CD14-positive monocyte (primary cell): ENCODE results near the gene ARHGAP33. TPM values are rescaled to one million over a fixed set of nuclear protein-coding genes. Genes with fewer than 3 reads are reported as not detected.

Experiments
- DNase-seq, 3 donors: peaks; one replicate each; pipeline ENCODE4 v3.0.0-alpha.2; 2011 to 2022
- H2AFZ ChIP-seq: 2 replicates; pipeline ENCODE4 v1.6.0; 2012; ENCODE audit warnings: mild to moderate bottlenecking, low read depth, low read length, inconsistent platforms; ENCODE audit not compliant: insufficient read depth, poor library complexity, severe bottlenecking
- H3K27ac ChIP-seq, 2 donors: 1 replicate in 1 of 2; 2 replicates in 1 of 2; pipeline ENCODE4 v1.5.1; 2012 to 2013; ENCODE audit warnings: low read length in 2 of 2, control low read depth in 1 of 2, inconsistent platforms in 1 of 2, low read depth in 1 of 2, mild to moderate bottlenecking in 1 of 2
- H3K27me3 ChIP-seq, 2 donors: one replicate each; pipeline versions ENCODE4 v1.6.0 to v1.6.1; 2011 to 2013; ENCODE audit warnings: low read length in 2 of 2; ENCODE audit not compliant: control insufficient read depth in 2 of 2, insufficient read depth in 2 of 2
- H3K36me3 ChIP-seq, 2 donors: replicated peaks in 1 of 2; 1 replicate in 1 of 2; 2 replicates in 1 of 2; pipeline versions ENCODE4 v1.5.1 to v1.6.1; 2012 to 2013; ENCODE audit warnings: low read length in 2 of 2, control low read depth in 1 of 2, inconsistent platforms in 1 of 2, mild to moderate bottlenecking in 1 of 2; ENCODE audit not compliant: insufficient read depth in 2 of 2, control insufficient read depth in 1 of 2
- H3K4me1 ChIP-seq, 2 donors: 1 replicate in 1 of 2; 2 replicates in 1 of 2; pipeline versions ENCODE4 v1.5.1 to v1.6.1; 2012 to 2013; ENCODE audit warnings: low read length in 2 of 2, control low read depth in 1 of 2, inconsistent platforms in 1 of 2, mild to moderate bottlenecking in 1 of 2, moderate library complexity in 1 of 2; ENCODE audit not compliant: insufficient read depth in 2 of 2, control insufficient read depth in 1 of 2
- H3K4me2 ChIP-seq: replicated peaks from 2 replicates; pipeline ENCODE3; 2012; ENCODE audit warnings: low read length, moderate library complexity, mild to moderate bottlenecking; ENCODE audit not compliant: poor library complexity, severe bottlenecking; ENCODE audit errors: extremely low read depth
- H3K4me3 ChIP-seq, 3 experiments: fragments of 200-600 bp in 1 of 3; sonication (generic) in 1 of 3; replicated peaks in 1 of 3; 1 replicate in 2 of 3; 2 replicates in 1 of 3; pipeline ENCODE4 v1.5.1; 2011 to 2013; ENCODE audit warnings: low read length in 3 of 3, mild to moderate bottlenecking in 3 of 3, control low read depth in 2 of 3, low read depth in 2 of 3, inconsistent platforms in 1 of 3, moderate library complexity in 1 of 3
- H3K79me2 ChIP-seq: 2 replicates; pipeline ENCODE4 v1.6.0; 2012; ENCODE audit warnings: mild to moderate bottlenecking, control low read depth, inconsistent platforms, low read length, moderate library complexity; ENCODE audit not compliant: insufficient read depth
- H3K9ac ChIP-seq: 2 replicates; pipeline ENCODE4 v1.6.0; 2017; ENCODE audit warnings: low read length, mild to moderate bottlenecking; ENCODE audit not compliant: insufficient read depth, poor library complexity, severe bottlenecking
- H3K9me3 ChIP-seq, 2 donors: replicated peaks in 1 of 2; 1 replicate in 1 of 2; 2 replicates in 1 of 2; pipeline versions ENCODE4 v1.5.1 to v1.6.1; 2012 to 2013; ENCODE audit warnings: low read length in 2 of 2, control low read depth in 1 of 2; ENCODE audit not compliant: control insufficient read depth in 1 of 2, insufficient read depth in 1 of 2
- H4K20me1 ChIP-seq: 2 replicates; pipeline ENCODE4 v1.6.0; 2012; ENCODE audit warnings: mild to moderate bottlenecking, low read length, control low read depth, moderate library complexity; ENCODE audit not compliant: insufficient read depth
- H3K27ac Mint-ChIP-seq, 7 donors: one replicate each; pipeline ENCODE4 v1.8.0; 2020; ENCODE audit warnings: mild to moderate bottlenecking in 7 of 7, mixed read lengths in 7 of 7, moderate library complexity in 6 of 7, inconsistent platforms in 2 of 7
- H3K27me3 Mint-ChIP-seq, 3 donors: one replicate each; pipeline ENCODE4 v1.8.0; 2021 to 2022; ENCODE audit warnings: low read depth in 3 of 3, mild to moderate bottlenecking in 3 of 3, mixed read lengths in 3 of 3, moderate library complexity in 3 of 3, inconsistent platforms in 1 of 3
- H3K36me3 Mint-ChIP-seq, 2 donors: one replicate each; pipeline ENCODE4 v1.8.0; 2020; ENCODE audit warnings: mixed read lengths in 2 of 2, inconsistent platforms in 1 of 2, mild to moderate bottlenecking in 1 of 2
- H3K4me1 Mint-ChIP-seq: one replicate; pipeline ENCODE4 v1.8.0; 2020; ENCODE audit warnings: mild to moderate bottlenecking, mixed read lengths
- H3K4me3 Mint-ChIP-seq, 2 donors: one replicate each; pipeline ENCODE4 v1.8.0; 2020; ENCODE audit warnings: mild to moderate bottlenecking in 2 of 2, mixed read lengths in 2 of 2, moderate library complexity in 1 of 2
- H3K9me3 Mint-ChIP-seq, 7 donors: one replicate each; pipeline ENCODE4 v1.8.0; 2020 to 2022; ENCODE audit warnings: mixed read lengths in 7 of 7, mild to moderate bottlenecking in 6 of 7, moderate library complexity in 6 of 7, inconsistent platforms in 2 of 7
- CTCF ChIP-seq: fragments of 200-600 bp; IDR thresholded peaks from one replicate; pipeline ENCODE4 v1.8.0; 2022; ENCODE audit warnings: antibody characterized with exemption, mild to moderate bottlenecking
- WGBS: methylation state at CpG from one replicate; pipeline ENCODE4 v1.1.5; 2013; ENCODE audit warnings: missing lambda C conversion rate; ENCODE audit not compliant: insufficient coverage; 5-methylcytosine and 5-hydroxymethylcytosine counted together
- intact Hi-C, 2 donors: fragments of 100-400 bp; cut with micrococcal nuclease; formaldehyde crosslinking; loops; one replicate each; pipeline versions ENCODE4 v1.15.0 to v1.15.1; 2023
- polyA plus RNA-seq, 3 donors: library from polyadenylated mRNA; depleted of rRNA in 1 of 3; unstranded in 2 of 3; stranded (reverse) in 1 of 3; fragments of 300-500 nt in 2 of 3; fragments of >200 nt in 1 of 3; fragmentation: Illumina TruSeq in 2 of 3; gene quantifications; 1 replicate in 2 of 3; 2 replicates in 1 of 3; pipeline ENCODE4 v1.2.3, GENCODE V29; 2012 to 2021

The ARHGAP33 gene
- polyA plus RNA-seq, 3 donors = 8.6 TPM; not detected in 2

- Mint-ChIP-seq H3K27ac (no peak overlapping the region), H3K4me3 (no peak overlapping the region), H3K27me3 (peaks cover 3 to 11% (median 10%) of the 10 kb centered on the region in 3 donors), H3K9me3 (peaks cover 0 to 3% (median 0%) of the 10 kb centered on the region in 7 donors), H3K36me3 (no peaks in the 10 kb centered on the region), H3K4me1 (no peaks in the 10 kb centered on the region)
- H3K79me2 ChIP-seq = no peaks in the 10 kb centered on the region
- H4K20me1 ChIP-seq = no peaks in the 10 kb centered on the region
- no peaks in the 10 kb centered on the region for H3K4me1 ChIP-seq
- H3K9me3 ChIP-seq = no peaks in the 10 kb centered on the region
- no peak overlapping the region for H3K9ac ChIP-seq
- H2AFZ ChIP-seq = no peak overlapping the region
- DNase-seq = no peak
- no peaks in the 10 kb centered on the region for H3K36me3 ChIP-seq
- intact Hi-C loops = no loop called here
- H3K4me3 ChIP-seq = no peak overlapping the region
- H3K27me3 ChIP-seq = peaks cover 0 to 3% of the 10 kb centered on the region in 2 donors
- no peak overlapping the region for H3K4me2 ChIP-seq
- WGBS = 89% methylated on average over 7 of the region's 9 CpGs
- no peak overlapping the region for H3K27ac ChIP-seq
- no peak for TF ChIP-seq CTCF
Measured at GRCh38 chr19:35816846-35817245, 41.5 kb downstream of the ARHGAP33 start.

GRCh38 chr19:35818445-35818844, 43.1 kb downstream of the ARHGAP33 start:
- intact Hi-C loops = no loop called here
- H3K36me3 ChIP-seq = no peaks in the 10 kb centered on the region
- no peak for TF ChIP-seq CTCF
- no peaks in the 10 kb centered on the region for H3K4me1 ChIP-seq
- no peak overlapping the region for H3K9ac ChIP-seq
- H2AFZ ChIP-seq = no peak overlapping the region
- H3K4me3 ChIP-seq = no peak overlapping the region
- H3K9me3 Mint-ChIP-seq = peaks cover 0 to 3% (median 0%) of the 10 kb centered on the region in 7 donors
- no peak overlapping the region for H3K27ac Mint-ChIP-seq
- no peak overlapping the region for H3K4me3 Mint-ChIP-seq
- H3K27me3 Mint-ChIP-seq = peaks cover 1 to 10% (median 9%) of the 10 kb centered on the region in 3 donors
- no peaks in the 10 kb centered on the region for H4K20me1 ChIP-seq
- H3K27ac ChIP-seq = no peak overlapping the region
- WGBS = 41% methylated on average over 2 of the region's 3 CpGs
- peaks cover 0 to 3% of the 10 kb centered on the region in 2 donors for H3K27me3 ChIP-seq
- no peaks in the 10 kb centered on the region for H3K79me2 ChIP-seq
- H3K36me3 Mint-ChIP-seq = no peaks in the 10 kb centered on the region
- no peaks in the 10 kb centered on the region for H3K9me3 ChIP-seq
- no peak overlapping the region for H3K4me2 ChIP-seq
- no peaks in the 10 kb centered on the region for H3K4me1 Mint-ChIP-seq
- no peak for DNase-seq
